ENCODE measurements around the gene CHTOP.
A peak's percentile ranks its signal among the peaks of the same experiment; 100 is the strongest.

The CHTOP gene

DNA sequence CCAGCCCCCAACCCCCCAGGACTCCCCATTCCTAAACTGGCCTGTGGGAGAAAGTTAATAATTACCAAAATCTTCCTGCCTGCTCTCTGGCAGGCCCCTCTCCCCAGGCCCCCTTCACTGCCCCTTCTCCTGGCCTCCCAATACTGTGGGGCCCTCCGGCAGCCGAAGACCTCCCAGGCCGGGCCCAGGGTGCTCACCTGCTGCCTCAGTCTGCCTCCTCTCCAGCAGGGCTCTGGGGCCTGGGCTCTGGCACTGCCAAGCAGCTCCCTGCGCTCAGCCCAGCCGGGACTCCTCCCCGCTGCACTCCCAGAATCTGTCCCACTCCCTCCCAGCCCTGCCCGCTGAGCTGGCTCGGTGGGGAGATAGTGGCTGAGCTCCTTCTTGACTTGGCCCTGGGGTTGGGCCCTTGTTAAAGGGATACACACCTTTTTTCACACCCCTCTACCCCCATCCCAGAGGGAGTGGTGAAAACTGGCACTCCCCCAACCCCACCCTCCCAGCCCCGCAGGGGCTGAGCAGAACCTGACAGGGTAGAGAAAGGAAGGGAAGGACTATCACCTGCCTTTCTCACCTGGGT, 21.0 kb upstream of the CHTOP start, which contains the start of gene S100A16:
Gene S100A16, minus strand, starts transcription at position 383 of the 577 bp plus-strand sequence. CDS start 4,986 bp downstream, outside the sequence.
- no peak for DNase-seq (ENCODE audit: low read depth in 2 of 2)

DNA sequence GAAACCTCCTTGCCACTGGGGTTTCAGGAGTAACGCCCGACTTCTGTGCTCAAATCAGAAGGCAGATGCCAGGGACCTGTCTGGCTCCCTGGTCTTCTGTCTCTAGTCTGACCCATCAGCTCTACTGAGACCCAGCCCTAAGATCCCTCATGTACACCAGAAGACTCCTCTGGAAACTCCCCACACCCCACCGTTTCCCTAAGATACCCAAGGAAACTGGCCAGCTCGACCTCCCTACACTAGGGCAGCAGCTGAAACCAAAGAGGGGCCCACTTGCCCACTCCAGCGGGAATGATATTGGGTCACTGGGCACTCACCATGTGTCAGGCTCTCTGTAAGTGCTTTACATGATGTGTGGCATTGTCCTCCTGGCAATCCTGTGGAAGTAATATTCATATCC, 20.5 kb upstream of the CHTOP start:
- no peak for DNase-seq (ENCODE audit: low read depth in 2 of 2)

DNA sequence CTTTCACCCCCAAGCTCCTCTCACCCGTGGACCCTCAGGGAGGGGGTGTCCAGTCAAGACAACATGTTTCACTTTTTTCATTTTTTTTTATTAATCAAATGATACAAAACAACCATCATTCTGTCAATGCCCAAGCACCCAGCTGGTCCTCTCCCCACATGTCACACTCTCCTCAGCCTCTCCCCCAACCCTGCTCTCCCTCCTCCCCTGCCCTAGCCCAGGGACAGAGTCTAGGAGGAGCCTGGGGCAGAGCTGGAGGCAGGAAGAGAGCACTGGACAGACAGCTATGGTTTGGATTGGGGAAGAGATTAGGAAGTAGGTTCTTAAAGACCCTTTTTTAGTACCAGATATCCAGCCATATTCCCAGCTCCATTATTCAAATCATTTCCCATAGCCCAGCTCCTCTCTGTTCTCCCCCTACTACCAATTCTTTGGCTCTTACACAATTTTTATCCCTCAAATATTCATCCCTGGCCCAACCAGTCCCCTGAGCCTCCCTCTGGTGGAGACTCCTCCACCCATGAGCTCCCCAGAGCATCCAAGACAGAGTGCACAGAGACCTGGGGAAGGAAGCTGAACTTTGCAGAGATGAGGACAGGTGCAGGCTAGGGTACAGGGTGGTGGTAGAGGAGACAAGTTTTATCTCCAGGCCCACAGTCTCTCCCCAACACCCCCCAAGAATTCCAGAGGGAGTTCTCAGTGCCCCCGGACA, 19.5 kb upstream of the CHTOP start:
- no peak for DNase-seq (ENCODE audit: low read depth in 2 of 2)

DNA sequence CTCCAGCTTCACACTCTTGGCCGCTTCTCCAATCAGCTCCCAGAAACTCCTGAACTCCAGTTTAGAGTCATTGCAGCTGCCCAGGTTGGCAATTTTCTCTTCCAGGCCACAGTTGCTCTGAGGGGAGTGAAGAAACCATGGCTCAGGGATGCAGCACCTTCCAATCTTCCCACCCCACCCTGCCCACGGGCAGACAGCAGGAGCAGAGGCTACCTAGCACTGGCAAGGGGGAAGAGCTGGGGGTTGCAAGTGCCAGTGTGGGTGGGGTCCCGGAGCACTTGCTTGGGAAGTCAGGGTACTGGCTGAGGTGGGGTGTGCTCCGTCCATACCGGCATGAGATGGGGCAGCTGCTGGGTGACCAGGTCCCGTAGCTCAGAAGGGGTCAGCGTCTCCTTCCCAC, 19.0 kb upstream of the CHTOP start:
- DNase-seq (ENCODE audit: low read depth in 2 of 2) = no peak

DNA sequence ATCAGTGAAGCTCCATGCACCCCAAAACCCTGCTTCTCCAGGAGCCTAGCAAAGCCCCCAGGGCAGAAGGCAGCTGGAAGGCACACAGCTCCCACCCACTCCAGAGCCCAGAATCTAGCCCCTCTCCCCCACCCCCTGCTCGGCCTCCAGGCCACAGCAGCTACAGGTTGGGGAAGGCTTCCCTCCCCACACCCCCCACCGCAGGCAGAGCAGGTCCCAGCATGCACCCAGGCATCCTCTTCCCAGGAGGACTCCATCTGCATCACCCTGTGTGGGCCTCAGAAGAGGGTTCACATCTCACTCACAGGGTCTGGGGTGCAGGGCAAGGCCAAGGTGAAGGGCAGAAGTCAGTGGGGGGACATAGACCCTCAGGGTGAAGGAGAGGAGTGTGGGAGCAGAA, 18.5 kb upstream of the CHTOP start:
- no peak for DNase-seq (ENCODE audit: low read depth in 2 of 2)

DNA sequence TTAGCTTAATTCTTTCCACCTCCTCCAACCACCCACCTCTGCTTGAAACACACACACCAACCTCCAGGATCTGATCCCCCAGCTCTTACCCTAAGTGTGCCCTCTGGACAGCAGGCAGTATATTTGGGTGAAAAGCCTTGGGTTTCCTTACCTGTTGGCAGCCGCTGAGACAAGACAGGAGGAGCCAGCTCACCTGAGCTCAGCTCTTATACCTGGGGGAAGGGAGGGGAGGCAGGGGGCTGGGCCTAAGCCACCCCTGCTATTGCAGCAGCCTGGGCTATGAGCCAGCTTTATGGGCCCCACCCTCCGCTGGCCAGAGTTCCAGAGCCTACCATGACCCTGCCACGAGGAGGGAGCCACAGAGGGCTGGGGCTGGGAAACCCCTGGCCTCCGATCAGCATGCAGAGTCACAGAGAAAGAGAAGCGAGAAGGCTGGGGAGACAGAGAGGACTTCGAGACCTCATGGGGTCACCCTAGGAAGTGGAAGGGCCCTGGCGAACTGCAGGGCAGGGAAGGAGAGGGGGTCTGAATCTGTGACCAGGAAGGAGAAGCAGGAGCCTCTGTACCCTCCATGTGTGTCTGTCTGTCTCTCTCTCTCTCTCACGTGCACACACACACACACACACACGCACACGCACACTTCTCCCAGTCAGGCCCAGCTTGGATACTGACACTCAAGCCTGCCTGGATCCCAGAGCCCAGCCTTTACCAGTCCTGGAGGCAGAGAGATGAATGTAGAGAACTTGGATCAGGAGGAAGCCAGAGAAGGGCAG, 17.5 kb upstream of the CHTOP start, which contains the start of gene S100A14:
Gene S100A14, minus strand, starts transcription at position 182 of the 773 bp plus-strand sequence. CDS start 467 bp downstream, outside the sequence.
- no peak for DNase-seq (ENCODE audit: low read depth in 2 of 2)

DNA sequence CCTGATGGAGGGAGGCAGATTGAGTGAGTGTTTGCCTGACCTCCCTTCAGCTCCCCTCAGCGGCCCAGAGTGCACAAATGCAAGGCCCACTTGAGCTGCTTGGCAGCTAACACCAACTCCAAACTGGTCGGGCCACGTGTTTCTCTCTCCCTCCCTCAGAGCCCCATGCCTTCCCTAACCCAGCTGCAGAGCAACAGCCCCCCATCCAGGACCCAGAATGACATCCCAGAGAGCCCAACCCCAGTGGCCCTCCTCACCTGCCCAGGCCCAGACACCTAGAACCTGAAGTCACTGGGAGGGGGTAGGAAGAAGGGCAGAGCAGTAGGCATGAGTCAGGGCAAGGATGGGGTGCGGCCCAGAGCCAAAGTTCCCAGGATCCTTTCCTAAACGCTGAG, 17.0 kb upstream of the CHTOP start:
- no peak for DNase-seq (ENCODE audit: low read depth in 2 of 2)

DNA sequence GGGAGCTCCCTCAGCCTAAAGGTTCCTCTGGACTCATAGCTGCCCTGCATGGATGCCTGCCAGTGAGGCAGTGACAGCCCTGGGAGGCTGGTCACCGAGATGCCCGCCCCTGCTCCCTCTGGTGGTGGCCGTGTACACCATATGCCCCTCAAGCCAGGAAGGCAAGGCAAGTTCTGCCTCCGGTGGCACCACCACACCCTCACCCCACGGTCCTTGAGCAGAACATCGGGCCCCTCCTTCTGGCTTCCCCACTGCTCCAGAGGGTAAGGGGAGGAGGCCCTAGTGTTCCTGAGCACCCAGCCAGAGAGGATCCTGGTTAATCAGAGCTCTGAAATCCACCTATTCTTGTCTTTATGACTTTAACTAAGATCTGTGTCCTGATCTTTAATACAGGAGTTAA, 16.2 kb upstream of the CHTOP start:
- DNase-seq (ENCODE audit: low read depth in 2 of 2) = peak in 1 of 2 donors; percentile 62

DNA sequence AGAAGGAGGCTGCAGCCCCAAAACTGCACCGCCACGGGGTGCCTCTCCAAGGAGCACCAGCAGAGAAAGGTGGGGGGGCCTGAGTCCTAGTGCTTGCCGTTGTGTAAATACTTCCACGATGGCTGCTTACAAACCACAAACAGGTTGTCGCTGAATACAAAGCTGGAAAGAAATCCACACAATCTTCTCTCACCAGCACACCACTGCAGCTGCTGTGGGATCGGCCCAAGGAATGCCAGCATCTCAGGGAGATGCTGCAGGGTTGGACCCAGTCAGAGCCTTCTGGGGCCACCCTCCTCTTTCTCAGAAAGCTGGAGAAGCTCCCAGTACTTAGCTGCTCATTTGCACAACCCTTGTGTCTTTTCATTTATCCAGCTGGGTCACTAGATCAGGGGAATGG, 14.7 kb upstream of the CHTOP start:
- DNase-seq (ENCODE audit: low read depth in 2 of 2) = no peak

DNA sequence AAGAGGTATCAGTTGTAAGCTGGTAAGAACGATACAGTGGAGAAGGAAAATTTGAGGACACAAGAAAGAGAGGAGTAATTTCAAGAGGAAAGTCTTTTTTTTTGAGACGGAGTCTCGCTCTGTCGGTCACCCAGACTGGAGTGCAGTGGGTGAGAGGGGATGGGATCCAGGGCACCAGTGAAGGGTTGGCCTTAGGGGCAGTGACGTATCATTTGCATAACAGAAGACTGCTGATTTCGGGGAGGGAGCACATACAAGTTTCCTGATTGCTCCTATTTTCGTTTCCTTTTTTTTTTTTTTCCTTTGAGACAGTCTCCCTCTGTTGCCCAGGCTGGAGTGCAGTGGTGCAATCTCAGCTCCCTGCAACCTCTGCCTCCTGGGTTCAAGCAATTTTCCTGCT, 10.8 kb upstream of the CHTOP start:
- no peak for DNase-seq (ENCODE audit: low read depth in 2 of 2)

DNA sequence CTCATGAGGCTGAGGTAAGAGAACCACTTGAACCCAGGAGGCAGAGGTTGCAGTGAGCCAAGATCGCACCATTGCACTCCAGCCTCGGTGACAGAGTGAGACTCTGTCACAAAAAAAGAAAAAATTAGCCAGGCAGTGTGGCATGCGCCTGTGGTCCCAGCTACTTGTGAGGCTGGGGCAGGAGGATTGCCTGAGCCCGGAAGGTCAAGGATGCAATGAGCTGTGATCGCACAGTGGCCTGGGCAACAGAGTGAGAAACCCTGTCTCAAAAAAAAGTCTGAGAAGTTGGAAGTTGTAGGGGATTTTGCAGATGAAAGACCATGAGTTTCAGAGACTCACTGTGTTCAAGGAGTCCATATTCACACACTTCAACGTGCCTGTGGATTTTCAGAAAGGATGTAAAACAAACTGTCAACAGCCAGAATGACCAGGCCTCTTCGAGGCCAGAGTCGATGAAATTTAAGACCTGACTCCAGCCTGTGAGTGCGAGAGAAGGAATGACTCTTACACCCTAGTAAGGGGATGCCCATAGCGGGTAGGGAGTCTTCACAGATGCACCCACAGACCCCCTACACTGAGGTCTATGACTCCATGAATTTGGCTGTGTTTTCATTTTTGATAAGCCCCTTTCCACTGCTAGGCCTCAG, 8.8 kb upstream of the CHTOP start:
- DNase-seq (ENCODE audit: low read depth in 2 of 2) = no peak

DNA sequence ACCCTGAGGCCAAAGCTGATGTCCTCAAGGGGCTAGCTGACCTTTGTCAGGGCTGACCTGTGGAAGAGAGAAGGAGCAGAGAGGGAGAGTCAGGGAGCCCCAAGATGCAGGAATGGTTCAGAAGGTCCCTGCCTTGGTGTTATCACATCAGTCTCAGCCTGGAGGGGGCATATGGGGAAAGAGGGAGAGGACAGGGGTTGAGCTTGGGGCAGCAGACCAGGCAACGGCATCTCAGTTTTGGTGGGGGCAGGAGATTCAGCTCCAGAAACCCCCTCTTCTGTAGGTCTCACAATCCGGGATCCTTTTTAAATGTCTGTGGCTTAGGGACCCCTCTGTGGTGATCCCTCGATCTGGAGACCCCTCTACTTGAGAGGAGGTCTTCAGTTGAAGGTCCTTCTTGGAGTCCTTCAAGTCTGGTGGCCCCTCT, 7.4 kb upstream of the CHTOP start:
- no peak for DNase-seq (ENCODE audit: low read depth in 2 of 2)

DNA sequence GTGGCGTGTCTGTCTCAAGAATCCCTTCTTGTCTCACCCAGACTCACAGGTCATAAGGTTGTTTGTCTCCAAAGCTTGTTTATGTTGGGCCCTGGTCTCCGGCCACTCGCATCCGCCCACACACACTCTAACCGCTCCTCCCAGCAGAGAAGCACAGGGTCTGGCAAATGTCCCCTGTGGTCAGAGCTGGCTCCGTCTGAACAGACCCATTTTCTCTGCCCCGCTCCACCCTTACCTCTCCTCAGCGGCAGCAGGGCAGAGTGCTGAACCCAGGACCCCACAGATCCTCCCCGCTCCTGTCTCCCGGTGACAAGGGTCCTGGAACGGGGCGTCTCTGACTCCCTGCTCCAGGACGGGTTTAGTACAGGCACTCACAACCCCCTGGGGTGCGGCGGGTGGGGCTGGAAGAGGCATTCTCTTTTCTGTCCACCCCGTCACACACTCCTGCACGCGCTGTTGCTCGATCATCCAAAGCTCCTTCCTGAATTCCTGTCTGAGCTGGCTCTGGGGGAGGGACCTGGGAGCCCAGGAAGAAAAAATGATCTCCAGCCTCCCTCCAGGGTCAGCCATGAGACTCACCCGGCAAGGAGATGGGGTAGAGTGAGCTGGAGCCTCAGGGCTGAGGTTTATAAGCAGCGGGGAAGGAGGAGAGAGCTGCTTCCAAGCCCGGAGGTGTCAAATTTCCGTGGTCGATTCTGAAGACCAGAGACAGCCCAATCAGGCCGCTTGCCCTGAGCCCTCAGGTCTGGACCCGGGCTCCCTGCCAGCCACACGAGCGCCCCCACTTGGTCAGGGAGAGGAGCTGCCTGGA, 6.8 kb upstream of the CHTOP start, which contains the start of gene S100A13:
Gene S100A13, minus strand, starts transcription at position 602 of the 811 bp plus-strand sequence. CDS start 1,033 bp downstream, outside the sequence.
- DNase-seq (ENCODE audit: low read depth in 2 of 2) = no peak

DNA sequence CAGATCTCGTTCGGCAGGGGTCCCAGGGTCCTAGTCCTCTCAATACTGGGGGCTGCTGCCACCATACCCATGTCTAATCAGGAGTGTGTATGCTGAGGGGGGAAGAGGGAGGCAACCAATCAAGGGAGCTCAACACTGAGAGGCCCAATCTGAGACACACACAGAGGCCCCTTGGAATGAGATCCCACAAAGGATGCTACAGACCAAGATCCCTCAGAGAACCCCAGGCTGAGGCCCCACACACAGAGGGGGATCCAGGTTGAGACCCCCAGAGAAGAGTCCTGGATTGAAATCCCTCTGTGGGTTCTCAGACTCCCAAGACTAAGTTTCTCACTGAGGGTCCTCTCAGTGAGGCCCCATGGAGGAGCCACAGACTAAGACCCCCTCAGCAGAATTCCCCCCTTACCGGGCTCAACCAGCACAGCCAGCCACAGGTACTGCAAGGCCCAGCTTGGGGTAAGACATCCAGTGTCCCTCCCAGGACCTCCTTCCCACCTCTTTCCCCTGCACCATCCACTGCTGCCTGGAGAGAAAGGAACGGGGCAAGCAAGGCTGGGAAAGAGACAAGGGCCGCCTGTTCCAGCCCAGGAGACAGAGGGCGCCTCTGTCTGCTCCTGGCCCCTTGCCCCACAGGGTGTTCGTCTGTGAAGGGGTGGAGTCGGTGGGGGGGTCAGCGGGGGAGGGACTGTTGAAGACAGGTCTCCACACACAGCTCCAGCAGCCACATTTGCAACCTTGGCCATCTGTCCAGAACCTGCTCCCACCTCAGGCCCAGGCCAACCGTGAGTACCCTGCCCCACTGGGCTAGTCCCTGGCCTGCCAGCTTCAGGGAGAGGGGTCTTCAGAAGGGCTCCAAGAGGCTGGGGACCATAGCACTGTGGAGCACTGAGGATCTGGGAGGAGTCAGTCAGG, 5.9 kb upstream of the CHTOP start, which contains the start of gene S100A1:
Gene S100A1, plus strand, starts transcription at position 720 of the 912 bp plus-strand sequence. CDS start 2,088 bp downstream, outside the sequence.
- DNase-seq (ENCODE audit: low read depth in 2 of 2) = no peak

DNA sequence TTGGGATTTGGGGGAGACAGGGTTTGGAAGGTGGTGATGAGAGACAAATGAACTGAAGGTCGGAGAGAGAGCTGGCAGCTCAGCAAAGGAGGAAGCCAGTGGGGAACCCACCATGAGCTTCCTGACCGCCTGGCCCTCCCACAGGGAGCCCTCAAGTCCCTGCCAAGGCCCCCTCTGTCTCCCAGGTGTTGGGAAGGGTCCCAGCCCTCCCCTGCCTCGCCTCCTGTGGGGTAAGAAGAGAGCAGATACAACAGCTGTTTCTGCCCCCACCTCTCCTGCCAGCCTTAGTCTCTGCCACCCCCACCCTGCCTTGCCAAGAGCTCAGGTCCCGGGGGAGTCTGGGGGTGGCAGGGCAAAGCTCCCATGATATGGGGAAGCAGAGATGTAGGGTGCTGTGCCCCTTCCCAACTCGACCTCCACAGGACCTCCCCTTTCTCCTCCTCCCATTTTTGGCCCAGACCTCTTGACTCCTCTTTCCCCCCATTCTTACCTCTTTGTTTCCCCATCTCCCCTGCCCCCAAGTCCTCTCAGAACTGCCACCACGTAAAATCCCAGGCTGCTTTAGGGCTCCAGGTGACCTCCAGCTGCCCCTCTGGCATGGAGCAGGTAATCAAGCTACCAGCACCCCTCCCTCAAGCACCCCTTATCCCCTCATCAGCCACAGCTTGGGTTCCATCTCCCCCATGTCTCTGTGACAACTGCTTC, 5.1 kb upstream of the CHTOP start:
- DNase-seq (ENCODE audit: low read depth in 2 of 2) = no peak

DNA sequence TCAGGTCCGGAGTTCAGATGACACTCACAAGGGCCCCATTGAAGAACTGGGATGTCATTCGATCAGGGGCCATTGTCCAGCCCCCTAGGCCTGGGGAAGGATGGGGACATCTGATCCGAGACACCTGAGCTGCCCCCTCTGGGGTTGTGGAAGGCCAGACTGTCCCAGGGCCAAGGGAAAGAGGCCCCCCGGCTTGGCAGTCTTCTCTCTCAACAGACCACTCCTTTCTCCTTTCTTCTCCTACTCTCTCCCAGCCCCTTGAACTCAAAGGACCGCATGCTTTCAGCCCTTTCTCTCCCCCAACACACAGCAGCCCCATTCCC, 4.6 kb upstream of the CHTOP start:
- no peak for DNase-seq (ENCODE audit: low read depth in 2 of 2)

DNA sequence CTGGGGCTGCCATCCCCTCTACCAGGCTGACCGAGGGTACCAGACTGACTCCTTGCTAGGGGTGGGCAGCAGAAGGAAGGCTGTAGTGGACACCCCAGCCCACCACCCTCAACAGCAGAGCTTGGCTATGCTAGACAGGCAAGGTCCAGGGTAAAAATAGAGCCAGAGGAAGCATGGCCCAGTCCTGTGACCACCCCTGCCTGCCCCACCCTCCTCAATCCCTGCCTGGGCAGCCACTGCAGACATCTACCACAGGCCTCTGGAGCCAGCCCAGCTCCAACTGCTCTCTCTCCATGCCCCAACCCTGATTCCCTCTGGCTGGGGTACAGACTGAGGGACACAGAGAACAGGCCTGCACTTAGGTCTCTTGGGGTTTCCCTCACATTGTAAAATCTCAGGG, 3.9 kb upstream of the CHTOP start:
- DNase-seq (ENCODE audit: low read depth in 2 of 2) = no peak

DNA sequence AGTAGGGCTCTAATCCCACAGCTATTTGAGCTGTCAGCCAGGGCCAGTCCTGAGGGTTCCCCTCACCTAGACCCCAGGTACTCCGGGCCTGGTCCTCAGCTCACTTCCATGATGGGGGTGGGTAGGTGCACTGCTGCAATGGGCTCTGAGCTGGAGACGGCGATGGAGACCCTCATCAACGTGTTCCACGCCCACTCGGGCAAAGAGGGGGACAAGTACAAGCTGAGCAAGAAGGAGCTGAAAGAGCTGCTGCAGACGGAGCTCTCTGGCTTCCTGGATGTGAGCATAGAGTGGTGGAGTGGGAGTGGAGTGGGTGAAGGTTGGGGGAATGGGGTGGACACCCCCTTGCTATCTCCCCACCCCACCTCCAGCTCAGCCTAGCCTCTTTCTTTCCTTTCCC, 3.5 kb upstream of the CHTOP start:
- DNase-seq (ENCODE audit: low read depth in 2 of 2) = no peak

Measured in stimulated activated CD4-positive, alpha-beta T cell treated with anti-CD3 and anti-CD28 coated beads, Interleukin-4, amount 100 ng/mL, for 48 hours (primary cell).